SK-N-SH (cell line): Measurements from ENCODE around the gene BIRC6. TPM values are rescaled to one million over a fixed set of nuclear protein-coding genes. Genes with fewer than 3 reads are reported as not detected.

ENCODE experiments used
- CTCF ChIA-PET: fragments of 300-600, 350-600 bp; formaldehyde crosslinking; extraction: SDS; loops from one replicate; lab custom pipeline; 2021; lab: Yijun Ruan, JAX
- POLR2A ChIA-PET: fragments of 350-600 bp; sonication (Branson Sonifier 250); formaldehyde crosslinking; extraction: SDS; loops from one replicate; lab custom pipeline; 2020; ENCODE audit warnings: antibody characterized with exemption, inconsistent platforms; lab: Yijun Ruan, JAX
- DNase-seq: peaks from one replicate; pipeline ENCODE4 v3.0.0; 2012
- H2AFZ ChIP-seq: fragments of 200-600 bp; sonication (generic); 2 replicates; pipeline ENCODE4 v1.8.1; 2016; ENCODE audit warnings: antibody characterized with exemption, mild to moderate bottlenecking, low read depth
- H3F3A ChIP-seq: fragments of 200-600 bp; sonication (generic); replicated peaks from 2 replicates; pipeline ENCODE3; 2016; ENCODE audit warnings: antibody characterized with exemption, mild to moderate bottlenecking; ENCODE audit not compliant: insufficient read depth
- H3K27ac ChIP-seq, 2 experiments: fragments of 200-500 bp in 1 of 2; fragments of 200-600 bp in 1 of 2; sonication (Bioruptor generic) in 1 of 2; sonication (generic), shearing (Covaris generic) in 1 of 2; 2 replicates each; pipeline versions ENCODE4 v1.5.1 to v1.6.1; 2014 to 2016; ENCODE audit warnings: low read depth in 2 of 2, inconsistent platforms in 1 of 2, low read length in 1 of 2, mild to moderate bottlenecking in 1 of 2, mixed read lengths in 1 of 2
- H3K27me3 ChIP-seq: fragments of 200-600 bp; sonication (generic), shearing (Covaris generic); 2 replicates; pipeline ENCODE4 v1.6.1; 2016; ENCODE audit warnings: mixed run types; ENCODE audit not compliant: insufficient read depth
- H3K36me3 ChIP-seq, 2 experiments: fragments of 200-500 bp in 1 of 2; fragments of 200-600 bp in 1 of 2; sonication (Bioruptor generic) in 1 of 2; sonication (generic) in 1 of 2; replicated peaks in 1 of 2; 2 replicates each; pipeline versions ENCODE3 to v1.5.1; 2014 to 2016; ENCODE audit warnings: low read length in 1 of 2, mild to moderate bottlenecking in 1 of 2; ENCODE audit not compliant: insufficient read depth in 2 of 2, control insufficient read depth in 1 of 2
- H3K4me1 ChIP-seq, 2 experiments: fragments of 200-500 bp in 1 of 2; fragments of 200-600 bp in 1 of 2; sonication (Bioruptor generic) in 1 of 2; sonication (generic), shearing (Covaris generic) in 1 of 2; 2 replicates each; pipeline versions ENCODE4 v1.5.1 to v1.6.1; 2014 to 2016; ENCODE audit warnings: low read depth in 1 of 2, low read length in 1 of 2, mixed run types in 1 of 2; ENCODE audit not compliant: insufficient read depth in 2 of 2, control insufficient read depth in 1 of 2
- H3K4me2 ChIP-seq: fragments of 200-600 bp; sonication (generic), shearing (Covaris generic); 2 replicates; pipeline ENCODE4 v1.6.1; 2017; ENCODE audit warnings: mixed run types
- H3K4me3 ChIP-seq, 2 experiments: fragments of 200-500 bp in 1 of 2; fragments of 200-600 bp in 1 of 2; sonication (Bioruptor generic) in 1 of 2; sonication (generic), shearing (Covaris generic) in 1 of 2; 2 replicates each; pipeline versions ENCODE4 v1.5.1 to v1.8.1; 2014 to 2016; ENCODE audit warnings: low read depth in 2 of 2, inconsistent platforms in 1 of 2, low read length in 1 of 2, mild to moderate bottlenecking in 1 of 2, mixed read lengths in 1 of 2, moderate library complexity in 1 of 2
- H3K79me2 ChIP-seq: fragments of 200-600 bp; sonication (generic); 2 replicates; pipeline ENCODE4 v1.8.1; 2017; ENCODE audit warnings: mild to moderate bottlenecking; ENCODE audit not compliant: insufficient read depth
- H3K9ac ChIP-seq: fragments of 200-600 bp; sonication (generic); 2 replicates; pipeline ENCODE4 v1.6.1; 2017; ENCODE audit warnings: mixed run types
- H3K9me2 ChIP-seq: fragments of 200-600 bp; sonication (generic); 2 replicates; pipeline ENCODE4 v1.6.1; 2017; ENCODE audit warnings: mixed run types
- H3K9me3 ChIP-seq: fragments of 200-600 bp; sonication (generic); 2 replicates; pipeline ENCODE4 v1.6.1; 2017; ENCODE audit warnings: mixed run types, mild to moderate bottlenecking, moderate library complexity
- H4K20me1 ChIP-seq: fragments of 200-600 bp; sonication (generic); 2 replicates; pipeline ENCODE4 v1.6.1; 2017; ENCODE audit warnings: mild to moderate bottlenecking, mixed run types; ENCODE audit not compliant: insufficient read depth
- ELF1 ChIP-seq: IDR thresholded peaks from 2 replicates; pipeline ENCODE4 v1.4.0; 2012
- EP300 ChIP-seq, 2 experiments: IDR thresholded peaks; 2 replicates each; pipeline versions ENCODE4 v1.4.0 to v1.6.1; 2012; ENCODE audit warnings: borderline replicate concordance in 1 of 2, low read depth in 1 of 2, low read length in 1 of 2
- EZH2phosphoT487 ChIP-seq: fragments of 200-600 bp; sonication (generic); IDR thresholded peaks from 2 replicates; pipeline ENCODE4 v1.6.1; 2017; ENCODE audit warnings: low read depth, mixed run types, mild to moderate bottlenecking, antibody characterized with exemption, moderate library complexity, borderline replicate concordance
- FOSL2 ChIP-seq: IDR thresholded peaks from 2 replicates; pipeline ENCODE4 v1.4.0; 2012; ENCODE audit warnings: low read depth, mild to moderate bottlenecking, moderate library complexity, borderline replicate concordance
- FOXM1 ChIP-seq: IDR thresholded peaks from 2 replicates; pipeline ENCODE4 v1.4.0; 2012; ENCODE audit warnings: low read depth, mild to moderate bottlenecking
- GABPA ChIP-seq: IDR thresholded peaks from 2 replicates; pipeline ENCODE4 v1.4.0; 2012; ENCODE audit warnings: low read depth, mild to moderate bottlenecking
- GATA2 ChIP-seq: sonication (generic); formaldehyde crosslinking; IDR thresholded peaks from 2 replicates; pipeline ENCODE4 v1.5.0; 2020; ENCODE audit warnings: mild to moderate bottlenecking, missing genetic modification reagents
- IRF3 ChIP-seq: fragments of 150-350 bp; IDR thresholded peaks from 2 replicates; pipeline ENCODE4 v1.6.1; 2016; ENCODE audit warnings: mild to moderate bottlenecking, low read depth, low read length
- MAX ChIP-seq: IDR thresholded peaks from 2 replicates; pipeline ENCODE4 v1.4.0; 2012; ENCODE audit warnings: low read depth
- NFIC ChIP-seq: IDR thresholded peaks from 2 replicates; pipeline ENCODE4 v1.4.0; 2012; ENCODE audit warnings: borderline replicate concordance
- POLR2AphosphoS5 ChIP-seq: IDR thresholded peaks from 2 replicates; pipeline ENCODE4 v1.6.1; 2012; ENCODE audit warnings: low read depth, low read length
- RFX5 ChIP-seq: IDR thresholded peaks from 2 replicates; pipeline ENCODE4 v1.6.1; 2012; ENCODE audit warnings: mild to moderate bottlenecking, improper control_type of control experiment, low read length
- SMC3 ChIP-seq: IDR thresholded peaks from 2 replicates; pipeline ENCODE4 v1.6.1; 2012; ENCODE audit warnings: low read depth, low read length, improper control_type of control experiment
- TCF12 ChIP-seq: IDR thresholded peaks from 2 replicates; pipeline ENCODE4 v1.4.0; 2012
- TEAD4 ChIP-seq: IDR thresholded peaks from 2 replicates; pipeline ENCODE4 v1.4.0; 2012; ENCODE audit warnings: mild to moderate bottlenecking, borderline replicate concordance; ENCODE audit not compliant: insufficient read depth
- USF1 ChIP-seq: IDR thresholded peaks from 2 replicates; pipeline ENCODE4 v1.4.0; 2012; ENCODE audit warnings: low read depth, borderline replicate concordance
- YY1 ChIP-seq: IDR thresholded peaks from 2 replicates; pipeline ENCODE4 v1.4.0; 2012; ENCODE audit warnings: low read depth, mild to moderate bottlenecking
- WGBS: methylation state at CpG from one replicate; pipeline ENCODE4 v1.1.6; 2017; ENCODE audit warnings: low lambda C conversion rate; 5-methylcytosine and 5-hydroxymethylcytosine counted together
- polyA plus RNA-seq, 3 experiments: library from polyadenylated mRNA; depleted of rRNA; stranded (reverse); fragments of >200 nt; gene quantifications; 2 replicates each; pipeline ENCODE4 v1.2.3, GENCODE V29; 2012
- TF ChIP-seq, protein P1 (sequence below): fragments of 150-350 bp; IDR thresholded peaks from 2 replicates; pipeline ENCODE4 v1.6.1; 2017; ENCODE audit warnings: antibody characterized with exemption, low read length, low read depth, borderline replicate concordance
- TF ChIP-seq, protein P2 (sequence below): IDR thresholded peaks from 2 replicates; pipeline ENCODE4 v1.6.1; 2012; ENCODE audit warnings: mild to moderate bottlenecking, low read depth, low read length, moderate library complexity

Gene BIRC6
- polyA plus RNA-seq, 1 of the 3 experiments (the other 2 are of a cell fraction) = 28.9 TPM

GRCh38 chr2:32516567-32516966 is 159.7 kb downstream of the BIRC6 start:
- CTCF ChIA-PET = interaction anchor here (1.0 to 1.3 kb wide), 3 partner anchors 9 to 74 kb away, joined by 3 read pairs; no protein-coding TSS in a partner anchor
- H3K4me3 ChIP-seq = no peak overlapping the region
- POLR2A ChIA-PET = no interaction called here
- DNase-seq = no peak
- no peaks in the 10 kb centered on the region; a peak in 1 of 4 replicates for H3K4me1 ChIP-seq
- no peak overlapping the region for H2AFZ ChIP-seq
- no peaks in the 10 kb centered on the region for H3K9me2 ChIP-seq
- no peak overlapping the region for H3K4me2 ChIP-seq
- no peaks in the 10 kb centered on the region for H3K9me3 ChIP-seq
- H3K79me2 ChIP-seq = no peaks in the 10 kb centered on the region
- H4K20me1 ChIP-seq = no peaks in the 10 kb centered on the region
- no peaks in the 10 kb centered on the region for H3K27me3 ChIP-seq
- peaks cover 10% of the 10 kb centered on the region for H3F3A ChIP-seq
- WGBS = 92% methylated on average over 1 of the region's 1 CpG
- peaks cover 63 to 80% of the 10 kb centered on the region in 2 experiments for H3K36me3 ChIP-seq
- H3K9ac ChIP-seq = no peak overlapping the region
- no peak overlapping the region for H3K27ac ChIP-seq
- TF ChIP-seq USF1 (no peak), GATA2 (CRISPR knock-in tag) (no peak), FOSL2 (no peak), NFIC (peak; percentile 59; the same call in 1 of the 2 replicates)
- TF ChIP-seq, protein P1, sequence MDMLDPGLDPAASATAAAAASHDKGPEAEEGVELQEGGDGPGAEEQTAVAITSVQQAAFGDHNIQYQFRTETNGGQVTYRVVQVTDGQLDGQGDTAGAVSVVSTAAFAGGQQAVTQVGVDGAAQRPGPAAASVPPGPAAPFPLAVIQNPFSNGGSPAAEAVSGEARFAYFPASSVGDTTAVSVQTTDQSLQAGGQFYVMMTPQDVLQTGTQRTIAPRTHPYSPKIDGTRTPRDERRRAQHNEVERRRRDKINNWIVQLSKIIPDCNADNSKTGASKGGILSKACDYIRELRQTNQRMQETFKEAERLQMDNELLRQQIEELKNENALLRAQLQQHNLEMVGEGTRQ = no peak
- TF ChIP-seq, all 33 proteins: peak for 1

DNA sequence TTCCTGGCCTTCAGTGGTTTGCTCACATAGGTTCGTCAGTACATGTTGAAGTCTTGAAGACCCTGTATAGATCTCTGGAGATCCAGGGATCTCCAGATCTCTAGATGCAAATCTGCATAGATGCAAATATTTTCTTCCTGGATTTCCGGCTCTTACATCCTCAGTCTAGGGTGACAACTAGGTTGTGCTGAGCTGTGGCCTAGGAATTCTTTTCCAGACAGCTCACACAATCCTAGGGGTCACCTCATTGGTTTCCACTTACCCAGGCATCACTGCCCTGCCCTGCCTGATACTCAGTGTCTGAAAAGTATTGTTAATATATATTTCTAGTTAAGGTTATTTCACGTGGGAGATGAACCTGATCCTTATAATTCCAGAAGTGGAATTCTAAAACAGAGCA is 165.9 kb downstream of the BIRC6 start:
- DNase-seq = no peak
- H3K27ac ChIP-seq = no peak overlapping the region; a peak in 1 of 4 replicates
- ChIA-PET CTCF (interaction anchor here (0.6 to 0.7 kb wide), 2 partner anchors 126 to 720 kb away, joined by 3 to 4 read pairs; no protein-coding TSS in a partner anchor), POLR2A (interaction anchor here (0.6 kb wide), 1 partner anchor 50 kb away, joined by 3 read pairs; no protein-coding TSS in a partner anchor)
- H3F3A ChIP-seq = peaks cover 7% of the 10 kb centered on the region
- no peak for TF ChIP-seq IRF3
- no peak for TF ChIP-seq FOXM1
- no peak for TF ChIP-seq YY1
- TF ChIP-seq, protein P2, sequence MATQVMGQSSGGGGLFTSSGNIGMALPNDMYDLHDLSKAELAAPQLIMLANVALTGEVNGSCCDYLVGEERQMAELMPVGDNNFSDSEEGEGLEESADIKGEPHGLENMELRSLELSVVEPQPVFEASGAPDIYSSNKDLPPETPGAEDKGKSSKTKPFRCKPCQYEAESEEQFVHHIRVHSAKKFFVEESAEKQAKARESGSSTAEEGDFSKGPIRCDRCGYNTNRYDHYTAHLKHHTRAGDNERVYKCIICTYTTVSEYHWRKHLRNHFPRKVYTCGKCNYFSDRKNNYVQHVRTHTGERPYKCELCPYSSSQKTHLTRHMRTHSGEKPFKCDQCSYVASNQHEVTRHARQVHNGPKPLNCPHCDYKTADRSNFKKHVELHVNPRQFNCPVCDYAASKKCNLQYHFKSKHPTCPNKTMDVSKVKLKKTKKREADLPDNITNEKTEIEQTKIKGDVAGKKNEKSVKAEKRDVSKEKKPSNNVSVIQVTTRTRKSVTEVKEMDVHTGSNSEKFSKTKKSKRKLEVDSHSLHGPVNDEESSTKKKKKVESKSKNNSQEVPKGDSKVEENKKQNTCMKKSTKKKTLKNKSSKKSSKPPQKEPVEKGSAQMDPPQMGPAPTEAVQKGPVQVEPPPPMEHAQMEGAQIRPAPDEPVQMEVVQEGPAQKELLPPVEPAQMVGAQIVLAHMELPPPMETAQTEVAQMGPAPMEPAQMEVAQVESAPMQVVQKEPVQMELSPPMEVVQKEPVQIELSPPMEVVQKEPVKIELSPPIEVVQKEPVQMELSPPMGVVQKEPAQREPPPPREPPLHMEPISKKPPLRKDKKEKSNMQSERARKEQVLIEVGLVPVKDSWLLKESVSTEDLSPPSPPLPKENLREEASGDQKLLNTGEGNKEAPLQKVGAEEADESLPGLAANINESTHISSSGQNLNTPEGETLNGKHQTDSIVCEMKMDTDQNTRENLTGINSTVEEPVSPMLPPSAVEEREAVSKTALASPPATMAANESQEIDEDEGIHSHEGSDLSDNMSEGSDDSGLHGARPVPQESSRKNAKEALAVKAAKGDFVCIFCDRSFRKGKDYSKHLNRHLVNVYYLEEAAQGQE = no peak
- no peak for TF ChIP-seq RFX5
- no peak for TF ChIP-seq SMC3
- TF ChIP-seq ELF1 = no peak
- no peak for TF ChIP-seq GABPA
- no peak for TF ChIP-seq FOSL2
- TF ChIP-seq TEAD4 = no peak
- TF ChIP-seq, protein P1 = no peak
- TF ChIP-seq EP300 (IDR thresholded peaks at IDR 0.05; ENCODE audit: borderline replicate concordance in 1 of 2, low read depth in 1 of 2, low read length in 1 of 2) = no peak
- no peak for TF ChIP-seq POLR2AphosphoS5
- TF ChIP-seq EZH2phosphoT487 = no peak
- no peak for TF ChIP-seq MAX
- no peak for TF ChIP-seq TCF12
- no peaks in the 10 kb centered on the region for H3K27me3 ChIP-seq
- H3K9me2 ChIP-seq = no peaks in the 10 kb centered on the region
- no peak overlapping the region for H3K9ac ChIP-seq
- no peaks in the 10 kb centered on the region for H3K79me2 ChIP-seq
- H3K4me2 ChIP-seq = no peak overlapping the region
- peaks cover 0 to 8% of the 10 kb centered on the region in 2 experiments; a peak in 1 of 4 replicates for H3K4me1 ChIP-seq
- no peak overlapping the region for H3K4me3 ChIP-seq
- H3K9me3 ChIP-seq = no peaks in the 10 kb centered on the region
- no peak overlapping the region for H2AFZ ChIP-seq
- no peaks in the 10 kb centered on the region for H4K20me1 ChIP-seq
- H3K36me3 ChIP-seq = peaks cover 82 to 94% of the 10 kb centered on the region in 2 experiments
- 90% methylated on average over 3 of the region's 3 CpGs for WGBS
